ENCODE results near the gene TBRG1.
"Not testable (repeated sequence)": the region's sequence is repeated elsewhere in the genome, so short reads cannot be mapped to it uniquely, and the experiment has no call there.

Gene TBRG1

GRCh38 chr11:124622531-124623451, at the start of gene TBRG1:
Gene TBRG1 (plus strand): TSS chr11:124622864. CDS start chr11:124623084, 220 bp downstream.
- peak; percentile 54 to 57 for DNase-seq (ENCODE audit: low read depth in 2 of 2)

GRCh38 chr11:124577716-124578427, 44.8 kb upstream of the TBRG1 start:
- DNase-seq (ENCODE audit: low read depth in 2 of 2), result no peak

GRCh38 chr11:124578761-124579160, 43.9 kb upstream of the TBRG1 start:
- no peak for DNase-seq (ENCODE audit: low read depth in 2 of 2)

DNA sequence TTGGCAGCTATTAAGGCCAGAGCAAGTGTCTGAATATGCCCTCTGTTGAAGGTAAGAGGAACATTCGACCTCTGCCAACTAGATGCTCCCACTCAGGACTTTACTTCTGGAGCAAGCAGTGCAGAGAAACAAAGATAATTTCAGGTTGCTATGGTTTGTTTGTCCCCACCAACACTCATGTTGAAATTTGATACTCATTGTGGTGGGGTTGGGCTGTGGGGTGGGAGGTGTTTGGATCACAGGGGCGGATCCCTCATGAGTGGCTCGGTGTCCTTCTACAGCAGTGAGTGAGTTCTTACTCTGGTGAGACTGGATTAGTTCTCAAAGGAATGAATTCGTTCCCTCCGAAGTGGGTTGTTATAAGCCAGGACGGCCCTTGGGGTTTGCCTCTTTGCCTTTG, 40.8 kb upstream of the TBRG1 start:
- no peak for DNase-seq (ENCODE audit: low read depth in 2 of 2)

DNA sequence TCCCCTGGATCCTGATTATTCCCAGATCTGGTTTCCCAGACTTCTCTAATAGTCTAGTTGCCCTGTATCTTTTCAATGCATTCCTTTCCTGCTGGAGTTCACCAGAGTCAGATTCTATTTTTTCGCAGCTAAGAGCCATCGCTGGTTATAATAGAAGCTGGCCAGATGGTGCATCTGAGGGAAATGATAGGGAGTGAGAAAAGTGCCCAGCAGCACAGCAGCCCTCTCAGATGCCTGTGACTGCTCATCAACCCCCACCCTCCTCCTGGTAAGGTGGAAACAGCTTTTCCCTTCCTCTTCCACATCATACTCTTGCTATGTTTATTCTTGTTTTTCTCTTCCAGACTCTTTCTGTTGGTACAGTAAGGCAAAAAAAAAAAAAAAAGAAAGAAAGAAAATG, 40.1 kb upstream of the TBRG1 start:
- no peak for DNase-seq (ENCODE audit: low read depth in 2 of 2)

DNA sequence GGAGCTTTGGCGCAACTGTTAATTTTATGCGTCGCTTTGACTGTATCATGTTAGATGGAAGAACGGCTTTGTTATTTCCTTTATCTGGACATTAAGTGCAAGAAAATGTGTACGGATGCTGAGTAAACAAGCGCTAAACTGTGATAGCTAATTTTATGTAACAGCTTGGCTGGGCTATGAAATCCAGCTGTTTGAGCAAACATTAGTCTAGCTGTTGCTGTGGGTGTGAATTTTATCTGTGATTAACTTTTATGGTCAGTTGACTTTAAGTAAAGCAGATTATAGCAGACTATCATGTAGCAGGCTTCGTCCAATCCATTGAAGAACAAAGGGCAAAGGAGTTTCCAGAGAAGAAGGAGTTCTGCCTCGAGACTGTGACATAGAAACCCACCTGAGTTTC, 38.9 kb upstream of the TBRG1 start:
- DNase-seq (ENCODE audit: low read depth in 2 of 2), result no peak

- no peak for DNase-seq (ENCODE audit: low read depth in 2 of 2)
Measured at GRCh38 chr11:124584681-124585372, 37.8 kb upstream of the TBRG1 start.

DNA sequence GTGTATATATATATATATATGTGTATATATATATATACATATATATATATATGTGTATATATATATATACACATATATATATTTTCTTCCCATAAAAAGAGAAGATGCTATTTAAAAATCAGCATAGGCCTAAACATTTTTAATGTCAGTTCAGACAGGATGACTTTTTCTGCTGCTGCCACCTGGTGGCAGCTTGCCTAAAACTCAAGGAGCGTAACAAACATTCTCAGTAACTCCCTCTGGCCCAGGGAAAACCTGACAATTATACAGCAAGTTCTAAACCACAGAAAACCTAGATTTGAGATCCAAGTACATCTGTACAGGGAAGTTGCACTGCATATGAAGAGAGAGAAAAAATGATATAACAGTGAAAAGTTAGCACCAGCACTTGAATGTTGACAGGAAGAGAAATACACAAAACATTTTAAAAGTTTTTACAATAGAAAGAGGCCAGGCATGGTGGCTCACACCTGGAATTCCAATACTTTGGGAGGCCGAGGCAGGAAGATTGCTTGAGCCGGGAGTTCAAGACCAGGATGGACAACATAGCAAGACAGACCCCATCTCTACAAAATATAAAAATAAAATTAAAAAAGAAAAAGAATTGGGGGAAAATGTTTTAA, 36.3 kb upstream of the TBRG1 start:
- DNase-seq (ENCODE audit: low read depth in 2 of 2), result peak in 1 of 2 donors; percentile 21

DNA sequence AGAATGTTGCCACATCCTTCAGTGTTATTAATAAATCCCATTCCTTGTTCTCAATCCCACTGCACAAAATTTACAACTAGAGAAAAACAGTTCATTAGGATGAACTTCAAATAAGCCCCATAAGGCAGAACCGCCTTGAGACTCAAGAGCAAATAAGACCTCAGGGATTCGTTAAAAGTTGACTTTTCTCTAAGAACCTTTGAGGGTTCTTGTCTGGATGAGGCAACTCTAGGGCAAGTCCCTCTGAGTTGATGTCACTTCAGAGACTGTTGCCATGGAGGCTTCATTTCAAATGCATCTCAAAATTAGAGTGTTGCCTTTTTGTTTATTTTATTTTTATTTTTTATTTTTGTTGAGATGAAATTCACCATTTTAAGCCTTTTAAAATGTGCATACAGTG, 31.2 kb upstream of the TBRG1 start:
- no peak for DNase-seq (ENCODE audit: low read depth in 2 of 2)

GRCh38 chr11:124592627-124593026, 30.0 kb upstream of the TBRG1 start:
- DNase-seq (ENCODE audit: low read depth in 2 of 2), result no peak

GRCh38 chr11:124595302-124595701, 27.4 kb upstream of the TBRG1 start:
- DNase-seq (ENCODE audit: low read depth in 2 of 2), result no peak

DNA sequence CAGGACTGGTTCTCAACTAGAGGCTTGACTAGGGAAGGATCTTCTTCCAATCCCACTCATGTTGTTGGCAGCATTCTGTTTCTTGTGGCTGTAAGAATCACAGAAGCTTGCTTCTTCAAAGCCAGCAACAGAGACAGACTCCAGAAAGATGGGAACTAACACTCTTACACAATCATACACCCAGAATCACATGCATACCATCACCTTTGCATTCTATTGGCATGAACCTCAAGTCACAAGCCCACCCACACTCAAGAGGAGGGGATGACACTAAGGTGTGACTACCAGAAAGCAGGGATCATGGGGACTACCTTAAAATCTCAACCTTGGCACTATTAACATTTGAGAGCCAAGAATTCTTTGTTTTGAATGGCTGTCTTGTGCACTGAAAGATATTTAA, 25.0 kb upstream of the TBRG1 start:
- DNase-seq (ENCODE audit: low read depth in 2 of 2), result no peak

DNA sequence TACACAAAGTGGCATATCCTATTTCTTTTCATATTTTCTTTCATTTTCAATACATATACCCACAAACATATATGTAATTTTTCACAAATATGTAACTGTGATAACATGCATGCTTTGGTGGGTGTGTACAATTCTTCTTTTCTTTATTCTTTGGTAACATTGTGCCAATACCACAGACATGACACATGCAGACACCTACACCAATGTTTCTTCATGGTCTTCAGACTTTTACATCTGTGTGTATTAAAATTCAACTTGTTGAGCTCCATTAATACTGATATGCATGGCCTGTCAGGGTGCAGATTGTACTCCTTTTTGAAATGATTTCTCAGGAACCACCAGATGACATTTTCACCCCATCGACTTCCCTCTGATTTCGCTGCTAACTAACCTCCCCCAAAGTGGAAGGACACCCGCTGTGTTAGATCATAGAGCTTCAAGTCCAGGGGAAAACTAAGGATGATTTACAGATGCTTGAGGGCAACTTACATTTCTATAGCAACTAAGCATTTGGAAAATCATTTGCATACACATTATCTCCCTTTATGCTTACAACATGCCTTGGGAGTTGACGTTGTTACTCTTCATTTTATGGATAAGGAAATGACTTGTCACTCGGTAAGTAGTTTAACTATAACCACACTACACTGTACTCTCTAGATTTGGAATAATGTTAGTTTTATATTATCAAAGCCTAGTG, 21.9 kb upstream of the TBRG1 start:
- no peak for DNase-seq (ENCODE audit: low read depth in 2 of 2)

- DNase-seq (ENCODE audit: low read depth in 2 of 2), result no peak
Measured at GRCh38 chr11:124602193-124602592, 20.5 kb upstream of the TBRG1 start.

DNA sequence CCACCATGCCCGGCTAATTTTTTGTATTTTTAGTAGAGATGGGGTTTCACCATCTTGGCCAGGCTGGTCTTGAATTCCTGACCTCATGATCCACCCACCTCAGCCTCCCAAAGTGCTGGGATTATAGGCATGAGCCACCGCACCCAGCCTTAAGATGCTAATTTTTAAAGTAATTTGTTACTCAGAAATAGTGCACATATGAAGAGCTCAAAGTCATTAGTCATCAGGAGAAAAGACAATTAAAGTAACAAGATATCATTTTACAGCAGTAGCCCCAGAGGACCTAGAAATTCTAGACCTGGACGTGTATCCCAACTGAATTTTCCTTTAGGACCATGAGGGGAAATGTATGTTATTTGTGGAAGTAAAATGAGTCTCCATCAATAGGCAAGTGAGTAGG, 19.9 kb upstream of the TBRG1 start:
- DNase-seq (ENCODE audit: low read depth in 2 of 2), result not testable (repeated sequence)

- no peak for DNase-seq (ENCODE audit: low read depth in 2 of 2)
Measured at GRCh38 chr11:124605719-124606118, 16.9 kb upstream of the TBRG1 start.

DNA sequence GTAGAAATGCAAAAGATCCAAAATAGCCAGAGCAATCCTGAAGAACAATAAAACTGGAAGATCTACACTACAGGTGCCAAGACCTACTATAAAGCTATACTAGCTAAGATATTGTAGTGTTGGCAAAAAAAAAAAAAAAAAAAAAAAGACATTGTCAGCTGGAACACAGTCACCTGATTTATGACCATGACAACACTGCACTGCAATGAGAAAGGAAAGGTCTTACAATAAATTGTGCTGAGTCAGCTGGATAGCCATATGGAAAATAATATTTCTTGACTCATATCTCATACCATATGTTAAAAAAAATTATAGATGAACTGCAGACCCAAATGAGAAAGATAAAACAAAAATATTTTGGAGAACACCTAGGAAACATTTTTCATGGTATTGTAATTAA, 14.5 kb upstream of the TBRG1 start:
- no peak for DNase-seq (ENCODE audit: low read depth in 2 of 2)

DNA sequence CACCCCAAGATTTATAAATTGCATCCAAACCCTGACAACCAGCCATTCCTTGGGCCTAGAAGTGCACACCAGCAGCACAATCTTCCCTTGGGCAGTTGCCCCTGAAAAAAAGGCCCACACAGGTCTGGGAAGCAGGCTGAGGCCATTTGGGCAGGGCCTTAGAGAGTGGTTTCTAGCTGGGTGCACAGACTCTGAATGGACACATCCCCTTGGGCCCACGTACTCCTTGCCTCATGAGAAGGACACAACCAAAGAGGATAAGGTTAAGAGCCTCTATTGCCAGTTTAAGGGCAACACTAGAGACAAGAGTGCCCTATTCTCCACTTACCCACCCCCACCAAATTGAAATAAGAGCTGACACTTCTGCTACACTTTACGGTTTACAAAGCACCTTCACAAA, 12.4 kb upstream of the TBRG1 start:
- no peak for DNase-seq (ENCODE audit: low read depth in 2 of 2)

GRCh38 chr11:124611064-124611463, 11.6 kb upstream of the TBRG1 start, which contains the start of gene PANX3:
Gene PANX3 (plus strand): TSS chr11:124611428. CDS start chr11:124611557, 129 bp downstream.
- no peak for DNase-seq (ENCODE audit: low read depth in 2 of 2)

GRCh38 chr11:124612045-124612444, 10.6 kb upstream of the TBRG1 start:
- DNase-seq (ENCODE audit: low read depth in 2 of 2), result no peak

GRCh38 chr11:124612567-124613246, 10.0 kb upstream of the TBRG1 start:
- DNase-seq (ENCODE audit: low read depth in 2 of 2), result no peak

Measured in stimulated activated CD4-positive, alpha-beta T cell treated with anti-CD3 and anti-CD28 coated beads, Interleukin-1b, Interleukin-23, amount 100 ng/mL, for 1 hour (primary cell).